Effector memory CD4-positive, alpha-beta T cell (primary cell): ENCODE results near the gene ADPRS.

Experiments used
- DNase-seq, 3 donors: peaks; one replicate each; pipeline ENCODE4 v3.0.0-alpha.2; 2020
- H3K27ac ChIP-seq: 2 replicates; pipeline ENCODE4 v1.7.0; 2013; ENCODE audit warnings: mild to moderate bottlenecking, low read length, moderate library complexity; ENCODE audit not compliant: insufficient read depth, poor library complexity, severe bottlenecking
- H3K27me3 ChIP-seq: replicated peaks from 2 replicates; pipeline ENCODE4 v1.7.0; 2013; ENCODE audit warnings: mild to moderate bottlenecking, low read length; ENCODE audit not compliant: insufficient read depth, control insufficient read depth, poor library complexity, severe bottlenecking
- H3K36me3 ChIP-seq: 2 replicates; pipeline ENCODE4 v1.7.0; 2013; ENCODE audit warnings: mild to moderate bottlenecking, low read length, moderate library complexity; ENCODE audit not compliant: control insufficient read depth, insufficient read depth
- H3K4me1 ChIP-seq: 2 replicates; pipeline ENCODE4 v1.7.0; 2013; ENCODE audit warnings: low read length, mild to moderate bottlenecking; ENCODE audit not compliant: control insufficient read depth, insufficient read depth, poor library complexity, severe bottlenecking
- H3K4me3 ChIP-seq: 2 replicates; pipeline ENCODE4 v1.7.0; 2013; ENCODE audit warnings: low read length, low read depth, mild to moderate bottlenecking; ENCODE audit not compliant: insufficient read depth, poor library complexity, severe bottlenecking
- H3K9me3 ChIP-seq: 2 replicates; pipeline ENCODE4 v1.7.0; 2013; ENCODE audit warnings: mild to moderate bottlenecking, low read length, moderate library complexity; ENCODE audit not compliant: control insufficient read depth

ADPRS gene

GRCh38 chr1:36142121-36142520, 53.4 kb downstream of the ADPRS start:
- Histone ChIP-seq H3K36me3 (peaks cover 23% of the 10 kb centered on the region), H3K9me3 (no peaks in the 10 kb centered on the region), H3K27ac (no peak overlapping the region), H3K4me1 (no peaks in the 10 kb centered on the region), H3K27me3 (no peaks in the 10 kb centered on the region), H3K4me3 (no peak overlapping the region)
- DNase-seq, result no peak

- Histone ChIP-seq H3K27me3 (no peaks in the 10 kb centered on the region), H3K27ac (no peak overlapping the region), H3K9me3 (no peaks in the 10 kb centered on the region), H3K4me1 (peaks cover 8% of the 10 kb centered on the region), H3K4me3 (no peak overlapping the region), H3K36me3 (peaks cover 11% of the 10 kb centered on the region)
- no peak for DNase-seq
These were observed 54.7 kb downstream of the ADPRS start for GRCh38 chr1:36143424-36143823.
